ENCODE results near the gene MEIS2. TPM values are rescaled to one million over a fixed set of nuclear protein-coding genes. Genes with fewer than 3 reads are reported as not detected.
A peak's percentile ranks its signal among the peaks of the same experiment; 100 is the strongest.

The MEIS2 gene
- total and polyA plus RNA-seq, 8 donors, result 3.9 to 77.7 (median 25.9) TPM

GRCh38 chr15:36850864-36851263 lies 249.5 kb downstream of the MEIS2 start:
- 90 to 98% (median 95%) methylated on average over 2 of the region's 2 CpGs for WGBS, 5 donors
- Histone ChIP-seq H3K4me1 (no peaks in the 10 kb centered on the region), H3K36me3 (no peaks in the 10 kb centered on the region), H3K27me3 (no peaks in the 10 kb centered on the region), H3K27ac (no peak overlapping the region), H3K9me3 (no peaks in the 10 kb centered on the region), H3K4me3 (no peak overlapping the region)
- intact Hi-C loops (cut with DNase I; ENCODE audit: low total_unique reads), result no loop called here
- no peak for DNase-seq
- TF ChIP-seq POLR2AphosphoS5 (IDR thresholded peaks at IDR 0.05), result no peak
- TF ChIP-seq EP300 (IDR thresholded peaks at IDR 0.05), result no peak
- TF ChIP-seq POLR2A (IDR thresholded peaks at IDR 0.05), result no peak
- no peak for TF ChIP-seq CTCF (IDR thresholded peaks at IDR 0.05)

GRCh38 chr15:36845270-36845669 lies 255.1 kb downstream of the MEIS2 start:
- no peaks in the 10 kb centered on the region for H3K27me3 ChIP-seq
- H3K27ac ChIP-seq, result no peak overlapping the region
- H3K4me3 ChIP-seq, result no peak overlapping the region
- TF ChIP-seq POLR2A (IDR thresholded peaks at IDR 0.05) (no peak), EP300 (IDR thresholded peaks at IDR 0.05) (no peak), CTCF (IDR thresholded peaks at IDR 0.05) (no peak)
- H3K9me3 ChIP-seq, result no peaks in the 10 kb centered on the region
- DNase-seq, result no peak
- intact Hi-C loops (cut with DNase I; ENCODE audit: low total_unique reads), result no loop called here
- peaks cover 0 to 11% (median 5%) of the 10 kb centered on the region in 4 donors for H3K4me1 ChIP-seq
- H3K36me3 ChIP-seq, result no peaks in the 10 kb centered on the region

GRCh38 chr15:36844534-36844998 lies 255.8 kb downstream of the MEIS2 start:
- no peak overlapping the region for H3K27ac ChIP-seq
- WGBS, 5 donors, result 7 to 17% (median 15%) methylated on average over 4 of the region's 4 CpGs

GRCh38 chr15:36843822-36844221 lies 256.5 kb downstream of the MEIS2 start:
- H3K4me3 ChIP-seq, result no peak overlapping the region
- no peaks in the 10 kb centered on the region for H3K27me3 ChIP-seq
- peaks cover 0 to 11% (median 5%) of the 10 kb centered on the region in 4 donors for H3K4me1 ChIP-seq
- intact Hi-C loops (cut with DNase I; ENCODE audit: low total_unique reads), result no loop called here
- no peaks in the 10 kb centered on the region for H3K36me3 ChIP-seq
- DNase-seq, result no peak
- H3K27ac ChIP-seq, result no peak overlapping the region
- WGBS, 5 donors, result 32 to 52% (median 37%) methylated on average over 3 of the region's 3 CpGs
- TF ChIP-seq POLR2AphosphoS5 (IDR thresholded peaks at IDR 0.05) (no peak), CTCF (IDR thresholded peaks at IDR 0.05) (no peak), EP300 (IDR thresholded peaks at IDR 0.05) (no peak), POLR2A (IDR thresholded peaks at IDR 0.05) (no peak)
- H3K9me3 ChIP-seq, result no peaks in the 10 kb centered on the region

More at GRCh38 chr15:36844534-36844998, 255.8 kb downstream of the MEIS2 start:
- DNase-seq, result peak in 1 of 2 donors; percentile 73
- TF ChIP-seq POLR2A (IDR thresholded peaks at IDR 0.05), result no peak
- no peak for TF ChIP-seq POLR2AphosphoS5 (IDR thresholded peaks at IDR 0.05)
- TF ChIP-seq EP300 (IDR thresholded peaks at IDR 0.05), result no peak
- TF ChIP-seq CTCF (IDR thresholded peaks at IDR 0.05), result no peak
- H3K4me1 ChIP-seq, result peaks cover 0 to 11% (median 5%) of the 10 kb centered on the region in 4 donors
- intact Hi-C loops (cut with DNase I; ENCODE audit: low total_unique reads), result no loop called here
- H3K36me3 ChIP-seq, result no peaks in the 10 kb centered on the region
- no peak overlapping the region for H3K4me3 ChIP-seq
- no peaks in the 10 kb centered on the region for H3K9me3 ChIP-seq
- H3K27me3 ChIP-seq, result no peaks in the 10 kb centered on the region

Measured in stomach (tissue), 9 donors.